Neural progenitor cell (in vitro differentiated cells): ENCODE results near the gene ARHGEF6. TPM values are rescaled to one million over a fixed set of nuclear protein-coding genes. Genes with fewer than 3 reads are reported as not detected.

ENCODE experiments used
- DNase-seq: peaks from one replicate; pipeline ENCODE4 v3.0.0-alpha.2; 2016; ENCODE audit warnings: low spot score
- H2AFZ ChIP-seq: fragments of 200-600 bp; sonication (generic); replicated peaks from 2 replicates; pipeline ENCODE4 v1.6.1; 2016; ENCODE audit warnings: antibody characterized with exemption
- H3F3A ChIP-seq: fragments of 200-600 bp; sonication (generic); 2 replicates; pipeline ENCODE4 v1.6.1; 2016; ENCODE audit warnings: antibody characterized with exemption, low read depth
- H3K27ac ChIP-seq: fragments of 200-600 bp; sonication (generic); 2 replicates; pipeline ENCODE4 v1.5.1; 2016; ENCODE audit warnings: mild to moderate bottlenecking
- H3K27me3 ChIP-seq: fragments of 200-600 bp; sonication (generic); 2 replicates; pipeline ENCODE4 v1.6.1; 2016; ENCODE audit warnings: mild to moderate bottlenecking, moderate library complexity
- H3K36me3 ChIP-seq: fragments of 200-600 bp; sonication (generic); 2 replicates; pipeline ENCODE4 v1.5.1; 2016
- H3K4me1 ChIP-seq: fragments of 200-600 bp; sonication (generic); 2 replicates; pipeline ENCODE4 v1.6.1; 2016; ENCODE audit warnings: mixed run types
- H3K4me2 ChIP-seq: fragments of 200-600 bp; sonication (generic); 2 replicates; pipeline ENCODE4 v1.6.1; 2016
- H3K4me3 ChIP-seq: fragments of 200-600 bp; sonication (generic); 2 replicates; pipeline ENCODE4 v1.5.1; 2016
- H3K79me2 ChIP-seq: fragments of 200-600 bp; sonication (generic); 2 replicates; pipeline ENCODE4 v1.6.1; 2016; ENCODE audit warnings: low read depth
- H3K9ac ChIP-seq: fragments of 200-600 bp; sonication (generic); 2 replicates; pipeline ENCODE4 v1.6.1; 2016
- H3K9me3 ChIP-seq: fragments of 200-600 bp; sonication (generic); 2 replicates; pipeline ENCODE4 v1.5.1; 2016; ENCODE audit warnings: low read depth
- H4K20me1 ChIP-seq: fragments of 200-600 bp; sonication (generic); 2 replicates; pipeline ENCODE4 v1.6.1; 2016; ENCODE audit warnings: low read depth
- H3K27ac Mint-ChIP-seq: 3 replicates; pipeline ENCODE4 v1.8.0; 2021; ENCODE audit warnings: mixed read lengths
- H3K27me3 Mint-ChIP-seq: 2 replicates; pipeline ENCODE4 v1.8.0; 2022; ENCODE audit warnings: low read depth, mild to moderate bottlenecking, inconsistent platforms, moderate library complexity, mixed read lengths; ENCODE audit not compliant: insufficient read depth
- H3K36me3 Mint-ChIP-seq: 3 replicates; pipeline ENCODE4 v1.8.0; 2021; ENCODE audit warnings: mixed read lengths
- H3K4me1 Mint-ChIP-seq: 3 replicates; pipeline ENCODE4 v1.8.0; 2021; ENCODE audit warnings: mixed read lengths
- H3K4me3 Mint-ChIP-seq: 3 replicates; pipeline ENCODE4 v1.8.0; 2021; ENCODE audit warnings: mild to moderate bottlenecking, moderate library complexity, mixed read lengths
- H3K9me3 Mint-ChIP-seq: 3 replicates; pipeline ENCODE4 v1.8.0; 2020; ENCODE audit warnings: mixed read lengths
- CTCF ChIP-seq: fragments of 200-600 bp; sonication (generic); IDR thresholded peaks from 2 replicates; pipeline ENCODE4 v1.5.1; 2017; ENCODE audit warnings: antibody characterized with exemption, mild to moderate bottlenecking
- EZH2 ChIP-seq: fragments of 200-600 bp; sonication (generic); IDR thresholded peaks from 2 replicates; pipeline ENCODE4 v1.6.1; 2017; ENCODE audit warnings: antibody characterized with exemption, mild to moderate bottlenecking, moderate library complexity
- EZH2phosphoT487 ChIP-seq: fragments of 200-600 bp; sonication (generic); IDR thresholded peaks from 2 replicates; pipeline ENCODE4 v1.6.1; 2017; ENCODE audit warnings: antibody characterized with exemption
- total RNA-seq: library from RNA; depleted of rRNA; stranded (reverse); fragments of >200 nt; gene quantifications from 2 replicates; pipeline ENCODE4 v1.2.3, GENCODE V29; 2015; ENCODE audit warnings: low replicate concordance

The ARHGEF6 gene
- total RNA-seq, 1 donor from 2014 or later: 3.2 TPM

GRCh38 chrX:136650811-136651210 lies 129.9 kb downstream of the ARHGEF6 start:
- H3K36me3 ChIP-seq: no peaks in the 10 kb centered on the region
- Mint-ChIP-seq H3K4me3 (no peak overlapping the region), H3K27ac (no peak overlapping the region), H3K4me1 (peaks cover 6% of the 10 kb centered on the region), H3K27me3 (no peaks in the 10 kb centered on the region), H3K36me3 (no peaks in the 10 kb centered on the region), H3K9me3 (peaks cover 8% of the 10 kb centered on the region)
- H3K27ac ChIP-seq: no peak overlapping the region
- no peaks in the 10 kb centered on the region for H3K27me3 ChIP-seq
- no peak for TF ChIP-seq EZH2
- TF ChIP-seq EZH2phosphoT487: no peak
- no peak for TF ChIP-seq CTCF
- H3K79me2 ChIP-seq: no peaks in the 10 kb centered on the region
- peaks cover 24% of the 10 kb centered on the region for H3K4me1 ChIP-seq
- peaks cover 4% of the 10 kb centered on the region for H3K9me3 ChIP-seq
- H3K4me2 ChIP-seq: no peak overlapping the region
- DNase-seq: no peak
- H3F3A ChIP-seq: no peaks in the 10 kb centered on the region
- no peak overlapping the region for H3K9ac ChIP-seq
- no peak overlapping the region for H2AFZ ChIP-seq
- no peaks in the 10 kb centered on the region for H4K20me1 ChIP-seq
- no peak overlapping the region for H3K4me3 ChIP-seq

GRCh38 chrX:136647677-136648360 lies 132.9 kb downstream of the ARHGEF6 start, which contains the start of gene CD40LG:
Gene CD40LG, plus strand, starts transcription at chrX:136648158. Its CDS starts 91 bp downstream, at chrX:136648249.
- Mint-ChIP-seq H3K36me3 (no peaks in the 10 kb centered on the region), H3K27me3 (peaks cover 2% of the 10 kb centered on the region), H3K4me1 (peaks cover 6% of the 10 kb centered on the region), H3K27ac (no peak within 1 kb of the TSS), H3K4me3 (no peak within 1 kb of the TSS), H3K9me3 (peaks cover 6% of the 10 kb centered on the region)
- no peak within 1 kb of the TSS for H3K4me3 ChIP-seq
- TF ChIP-seq CTCF (no peak), EZH2phosphoT487 (no peak), EZH2 (no peak)
- H3K4me2 ChIP-seq: no peak within 1 kb of the TSS
- no peaks in the 10 kb centered on the region for H3K27me3 ChIP-seq
- H3F3A ChIP-seq: no peaks in the 10 kb centered on the region
- H3K27ac ChIP-seq: no peak within 1 kb of the TSS
- DNase-seq: no peak
- H4K20me1 ChIP-seq: no peaks in the 10 kb centered on the region
- H3K36me3 ChIP-seq: no peaks in the 10 kb centered on the region
- no peak within 1 kb of the TSS for H3K9ac ChIP-seq
- H3K4me1 ChIP-seq: peaks cover 23% of the 10 kb centered on the region
- no peaks in the 10 kb centered on the region for H3K79me2 ChIP-seq
- no peak within 1 kb of the TSS for H2AFZ ChIP-seq
- H3K9me3 ChIP-seq: peaks cover 4% of the 10 kb centered on the region

GRCh38 chrX:136646602-136647239 lies 134.0 kb downstream of the ARHGEF6 start:
- no peak overlapping the region for H3K4me2 ChIP-seq
- no peak overlapping the region for H3K4me3 ChIP-seq
- H2AFZ ChIP-seq: no peak overlapping the region
- H3K9ac ChIP-seq: no peak overlapping the region
- Mint-ChIP-seq H3K4me3 (no peak overlapping the region), H3K27ac (no peak overlapping the region), H3K36me3 (no peaks in the 10 kb centered on the region), H3K9me3 (peaks cover 6% of the 10 kb centered on the region), H3K27me3 (peaks cover 2% of the 10 kb centered on the region), H3K4me1 (peaks cover 6% of the 10 kb centered on the region)
- H3K36me3 ChIP-seq: no peaks in the 10 kb centered on the region
- no peak for TF ChIP-seq CTCF
- TF ChIP-seq EZH2: no peak
- TF ChIP-seq EZH2phosphoT487: no peak
- H3K4me1 ChIP-seq: peaks cover 23% of the 10 kb centered on the region
- no peaks in the 10 kb centered on the region for H3K79me2 ChIP-seq
- no peak overlapping the region for H3K27ac ChIP-seq
- H4K20me1 ChIP-seq: no peaks in the 10 kb centered on the region
- DNase-seq: no peak
- H3K9me3 ChIP-seq: peaks cover 9% of the 10 kb centered on the region
- H3K27me3 ChIP-seq: no peaks in the 10 kb centered on the region
- no peaks in the 10 kb centered on the region for H3F3A ChIP-seq
